ENCODE data around the gene PGM2L1. TPM values are rescaled to one million over a fixed set of nuclear protein-coding genes. Genes with fewer than 3 reads are reported as not detected.

PGM2L1 gene
- total RNA-seq, 1 experiment from 2014 or later: 33.1 TPM

- DNase-seq (ENCODE audit: low read depth, low spot score) (no peak), ATAC-seq (no peak)
- no peak overlapping the region for H3K27ac ChIP-seq (ENCODE audit: low read length)
- H3K36me3 ChIP-seq (ENCODE audit: control insufficient read depth, insufficient read depth, low read length): no peaks in the 10 kb centered on the region
- peaks cover 8% of the 10 kb centered on the region; the same call in 1 of the 2 replicates for H3K27me3 ChIP-seq (ENCODE audit: control insufficient read depth, insufficient read depth, low read length)
- BruUV-seq (replicated peaks): no TSS peak
- TF ChIP-seq SIN3A (IDR thresholded peaks at IDR 0.05; ENCODE audit: borderline replicate concordance, insufficient read depth, low read depth, low read length) (no peak), TCF7L2 (IDR thresholded peaks at IDR 0.05; ENCODE audit: low read depth, low read length) (no peak), POLR2AphosphoS5 (IDR thresholded peaks at IDR 0.05; ENCODE audit: low read depth, low read length) (no peak), REST (IDR thresholded peaks at IDR 0.05; ENCODE audit: insufficient read depth in 1 of 2, low read depth in 2 of 2, low read length in 1 of 2) (no peak), CTCF (IDR thresholded peaks at IDR 0.05) (no peak)
- peaks cover 2% of the 10 kb centered on the region; the same call in 1 of the 2 replicates for H3K4me1 ChIP-seq (ENCODE audit: control insufficient read depth, insufficient read depth, low read length)
- ChIA-PET CTCF (no interaction called here), POLR2A (interaction anchor here (0.6 kb wide), 1 partner anchor 76 kb away, joined by 3 read pairs; no protein-coding TSS in a partner anchor)
- intact Hi-C loops (cut with micrococcal nuclease; ENCODE audit: unreplicated experiment) (no loop called here), in situ Hi-C loops (cut with HindIII; ENCODE audit: low pct_unique_long_range_greater_than_20kb, low sequenced_read_pairs) (no loop called here)
- no peak overlapping the region for H3K4me3 ChIP-seq (ENCODE audit: low read depth in 2 of 2, low read length in 2 of 2)
- peaks cover 3% of the 10 kb centered on the region; the same call in 1 of the 2 replicates for H3K9me3 ChIP-seq (ENCODE audit: control insufficient read depth, insufficient read depth, low read depth, low read length)
Measured at GRCh38 chr11:74312326-74312725, 85.9 kb downstream of the PGM2L1 start.

- ChIA-PET POLR2A (interaction anchor here (0.6 kb wide), 1 partner anchor 76 kb away, joined by 3 read pairs; no protein-coding TSS in a partner anchor), CTCF (no interaction called here)
- Histone ChIP-seq H3K4me3 (ENCODE audit: low read depth in 2 of 2, low read length in 2 of 2) (peak within 1 kb of the TSS; percentile 50 to 55), H3K27ac (ENCODE audit: low read length) (no peak within 1 kb of the TSS), H3K36me3 (ENCODE audit: control insufficient read depth, insufficient read depth, low read length) (no peaks in the 10 kb centered on the region), H3K9me3 (ENCODE audit: control insufficient read depth, insufficient read depth, low read depth, low read length) (no peaks in the 10 kb centered on the region; the same call in 1 of the 2 replicates), H3K27me3 (ENCODE audit: control insufficient read depth, insufficient read depth, low read length) (peaks cover 12% of the 10 kb centered on the region; the same call in 1 of the 2 replicates), H3K4me1 (ENCODE audit: control insufficient read depth, insufficient read depth, low read length) (peaks cover 2% of the 10 kb centered on the region; the same call in 1 of the 2 replicates)
- intact Hi-C loops (cut with micrococcal nuclease; ENCODE audit: unreplicated experiment): no loop called here
- no TSS peak for BruUV-seq (replicated peaks)
- ATAC-seq (peak; percentile 99), DNase-seq (ENCODE audit: low read depth, low spot score) (no peak)
- in situ Hi-C loops (cut with HindIII; ENCODE audit: low pct_unique_long_range_greater_than_20kb, low sequenced_read_pairs): no loop called here
- TF ChIP-seq SIN3A (IDR thresholded peaks at IDR 0.05; ENCODE audit: borderline replicate concordance, insufficient read depth, low read depth, low read length) (0 out of 2 replicates have a peak, but pooled peaks have one; percentile 28), POLR2AphosphoS5 (IDR thresholded peaks at IDR 0.05; ENCODE audit: low read depth, low read length) (no peak), TCF7L2 (IDR thresholded peaks at IDR 0.05; ENCODE audit: low read depth, low read length) (no peak), REST (IDR thresholded peaks at IDR 0.05; ENCODE audit: insufficient read depth in 1 of 2, low read depth in 2 of 2, low read length in 1 of 2) (no peak), CTCF (IDR thresholded peaks at IDR 0.05) (peak; percentile 65)
Measured at GRCh38 chr11:74311352-74311926, 86.8 kb downstream of the PGM2L1 start, which contains the start of gene P4HA3. Gene P4HA3 (minus strand): TSS chr11:74311640. CDS start chr11:74311611, 29 bp downstream.
